Testis (tissue), 3 donors: ENCODE results near the gene CYS1. TPM values are rescaled to one million over a fixed set of nuclear protein-coding genes. Genes with fewer than 3 reads are reported as not detected.

Experiments
- DNase-seq: peaks from one replicate; pipeline ENCODE4 v3.0.0-alpha.2; 2019
- H3K27ac ChIP-seq, 2 donors: fragments of 200-600 bp; sonication (generic); one replicate each; pipeline ENCODE4 v1.5.1; 2019
- H3K27me3 ChIP-seq: fragments of 200-600 bp; sonication (generic); one replicate; pipeline ENCODE4 v1.5.1; 2019
- H3K36me3 ChIP-seq: fragments of 200-600 bp; sonication (generic); one replicate; pipeline ENCODE4 v1.5.1; 2017; ENCODE audit warnings: low read depth; ENCODE audit errors: missing control alignments
- H3K4me1 ChIP-seq: fragments of 200-600 bp; sonication (generic); one replicate; pipeline ENCODE4 v1.5.1; 2019
- H3K4me3 ChIP-seq, 2 donors: fragments of 200-600 bp; sonication (generic); one replicate each; pipeline ENCODE4 v1.5.1; 2017 to 2019
- H3K9me3 ChIP-seq: fragments of 200-600 bp; sonication (generic); one replicate; pipeline ENCODE4 v1.5.1; 2017
- POLR2A ChIP-seq: fragments of 450-650 bp; IDR thresholded peaks from one replicate; pipeline ENCODE4 v1.6.1; 2017; ENCODE audit warnings: antibody characterized with exemption, mild to moderate bottlenecking, moderate library complexity
- WGBS, 2 donors: methylation state at CpG; one replicate each; pipeline ENCODE4 v1.1.5; 2018; 5-methylcytosine and 5-hydroxymethylcytosine counted together
- intact Hi-C: fragments of 100-400 bp; cut with DNase I; formaldehyde crosslinking; loops from one replicate; pipeline ENCODE4 v1.15.1; 2023; ENCODE audit warnings: low total_unique reads
- polyA plus RNA-seq: library from polyadenylated mRNA; stranded (reverse); fragments of 350-450 nt; fragmentation: Illumina TruSeq; extraction: RNeasy Lipid Tissue Mini Kit (QIAGEN cat#74804); gene quantifications from one replicate; pipeline ENCODE4 v1.2.3, GENCODE V29; 2014; ENCODE audit warnings: low read depth, low replicate concordance; ENCODE audit not compliant: insufficient read depth
- total RNA-seq, 2 donors: library from RNA; depleted of rRNA; stranded (reverse); fragments of >200 nt; gene quantifications; one replicate each; pipeline ENCODE4 v1.2.3, GENCODE V29; 2016
- TF ChIP-seq, protein P1 (sequence below), 3 experiments: fragments of 450-650 bp in 2 of 3; fragments of 200-600 bp in 1 of 3; sonication (generic) in 1 of 3; IDR thresholded peaks; one replicate each; pipeline ENCODE4 v1.5.1; 2016 to 2019; ENCODE audit warnings: antibody characterized with exemption in 3 of 3, mild to moderate bottlenecking in 2 of 3, moderate library complexity in 1 of 3

Gene CYS1
- total and polyA plus RNA-seq, 3 donors from 2014 or later: 3.7 to 5.5 (median 4.3) TPM

DNA sequence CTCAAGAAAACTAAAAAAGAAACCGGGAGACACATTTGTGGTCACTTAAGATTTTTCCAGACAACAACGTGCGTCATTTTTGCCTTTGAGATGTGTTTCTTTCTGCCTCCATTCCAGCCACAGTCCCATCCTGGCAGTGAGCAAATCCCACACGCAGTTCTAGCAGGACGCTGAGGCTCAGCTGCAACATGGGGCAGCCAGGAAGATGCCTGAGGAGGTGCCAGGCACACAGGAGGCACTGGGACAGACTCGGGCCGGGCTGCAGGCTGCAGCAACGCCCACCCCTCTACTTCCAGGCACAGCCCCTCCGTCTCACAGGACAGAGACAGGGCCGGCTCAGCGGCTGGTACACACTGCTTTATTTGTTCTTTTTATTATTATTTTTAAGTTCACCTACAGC is 23.8 kb downstream of the CYS1 start:
- Histone ChIP-seq H3K4me3 (no peak overlapping the region), H3K9me3 (no peaks in the 10 kb centered on the region), H3K27ac (no peak overlapping the region), H3K27me3 (no peaks in the 10 kb centered on the region), H3K36me3 (no peaks in the 10 kb centered on the region), H3K4me1 (peaks cover 13% of the 10 kb centered on the region)
- DNase-seq: no peak
- WGBS, 2 donors: 45 to 46% methylated on average over 11 of the region's 11 CpGs
- intact Hi-C loops: no loop called here
- TF ChIP-seq POLR2A: no peak
- TF ChIP-seq, protein P1, sequence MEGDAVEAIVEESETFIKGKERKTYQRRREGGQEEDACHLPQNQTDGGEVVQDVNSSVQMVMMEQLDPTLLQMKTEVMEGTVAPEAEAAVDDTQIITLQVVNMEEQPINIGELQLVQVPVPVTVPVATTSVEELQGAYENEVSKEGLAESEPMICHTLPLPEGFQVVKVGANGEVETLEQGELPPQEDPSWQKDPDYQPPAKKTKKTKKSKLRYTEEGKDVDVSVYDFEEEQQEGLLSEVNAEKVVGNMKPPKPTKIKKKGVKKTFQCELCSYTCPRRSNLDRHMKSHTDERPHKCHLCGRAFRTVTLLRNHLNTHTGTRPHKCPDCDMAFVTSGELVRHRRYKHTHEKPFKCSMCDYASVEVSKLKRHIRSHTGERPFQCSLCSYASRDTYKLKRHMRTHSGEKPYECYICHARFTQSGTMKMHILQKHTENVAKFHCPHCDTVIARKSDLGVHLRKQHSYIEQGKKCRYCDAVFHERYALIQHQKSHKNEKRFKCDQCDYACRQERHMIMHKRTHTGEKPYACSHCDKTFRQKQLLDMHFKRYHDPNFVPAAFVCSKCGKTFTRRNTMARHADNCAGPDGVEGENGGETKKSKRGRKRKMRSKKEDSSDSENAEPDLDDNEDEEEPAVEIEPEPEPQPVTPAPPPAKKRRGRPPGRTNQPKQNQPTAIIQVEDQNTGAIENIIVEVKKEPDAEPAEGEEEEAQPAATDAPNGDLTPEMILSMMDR (IDR thresholded peaks at IDR 0.05): no peak

DNA sequence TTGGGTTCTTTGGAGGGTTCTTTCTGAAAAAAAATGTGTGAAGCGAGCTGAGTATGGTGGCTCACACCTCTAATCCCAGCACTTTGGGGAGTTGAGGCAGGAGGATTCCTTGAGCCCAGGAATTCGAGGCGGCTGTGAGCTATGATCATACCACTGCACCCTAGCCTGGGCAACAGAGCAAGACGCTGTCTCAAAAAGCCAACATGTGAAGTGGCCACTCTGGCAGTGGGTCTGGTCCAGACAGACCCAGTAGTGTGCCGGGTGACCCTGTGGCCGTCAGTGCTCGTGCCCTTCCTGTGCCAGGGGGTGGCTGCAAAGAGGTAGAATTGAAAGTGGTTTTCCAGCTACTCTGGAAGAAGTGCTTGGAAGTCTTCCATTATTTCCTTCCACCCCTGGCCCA is 25.2 kb downstream of the CYS1 start:
- DNase-seq: no peak
- no peaks in the 10 kb centered on the region for H3K9me3 ChIP-seq
- intact Hi-C loops: no loop called here
- no peak overlapping the region for H3K27ac ChIP-seq
- WGBS, 2 donors: 90 to 96% methylated on average over 7 of the region's 7 CpGs
- H3K4me3 ChIP-seq: no peak overlapping the region
- no peaks in the 10 kb centered on the region for H3K27me3 ChIP-seq
- no peaks in the 10 kb centered on the region for H3K36me3 ChIP-seq
- TF ChIP-seq, protein P1 (IDR thresholded peaks at IDR 0.05): no peak
- no peak for TF ChIP-seq POLR2A
- peaks cover 8% of the 10 kb centered on the region for H3K4me1 ChIP-seq

DNA sequence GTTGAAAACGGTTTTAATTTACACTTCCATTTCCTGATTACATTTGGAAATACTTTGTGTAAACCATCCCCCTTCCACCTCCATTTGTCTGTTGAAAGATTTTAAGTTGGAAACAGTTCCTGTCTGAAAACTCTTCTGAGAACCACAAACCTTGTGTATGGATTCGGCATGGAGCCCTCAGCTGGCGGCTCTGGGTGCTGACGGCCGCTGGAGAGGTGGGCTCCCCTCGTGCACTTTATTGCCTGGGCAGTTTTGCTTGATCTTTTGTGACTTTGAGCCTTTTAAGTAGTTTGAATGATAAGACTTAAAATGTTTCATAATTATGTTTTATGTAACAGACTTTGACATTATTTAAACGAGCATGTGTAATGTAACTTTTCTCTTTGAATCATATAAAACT is 25.8 kb downstream of the CYS1 start:
- intact Hi-C loops: no loop called here
- peaks cover 8% of the 10 kb centered on the region for H3K4me1 ChIP-seq
- no peak overlapping the region for H3K4me3 ChIP-seq
- no peak overlapping the region for H3K27ac ChIP-seq
- WGBS, 2 donors: 65 to 83% methylated on average over 7 of the region's 7 CpGs
- H3K36me3 ChIP-seq: no peaks in the 10 kb centered on the region
- no peaks in the 10 kb centered on the region for H3K27me3 ChIP-seq
- no peak for TF ChIP-seq POLR2A
- no peaks in the 10 kb centered on the region for H3K9me3 ChIP-seq
- DNase-seq: no peak

DNA sequence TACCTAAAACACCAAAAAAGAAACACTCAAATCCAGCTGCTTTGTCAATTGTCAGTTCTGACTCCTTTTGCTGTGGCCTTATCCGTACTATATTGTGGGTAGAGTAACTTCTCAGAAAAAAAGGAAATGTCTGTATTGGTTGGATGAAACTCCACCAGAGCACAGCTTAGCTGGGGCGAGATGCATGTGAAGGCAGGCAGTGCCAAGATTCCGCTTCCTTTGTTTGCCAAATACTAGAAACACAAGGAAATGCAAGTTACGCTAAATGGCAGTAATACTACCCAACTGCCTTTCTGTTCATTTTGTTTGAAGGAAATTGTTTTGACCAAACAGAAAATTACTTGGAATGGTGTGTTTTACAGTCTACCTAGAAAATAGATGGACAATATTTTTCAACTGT is 26.9 kb downstream of the CYS1 start:
- intact Hi-C loops: no loop called here
- TF ChIP-seq, protein P1 (IDR thresholded peaks at IDR 0.05): no peak
- TF ChIP-seq POLR2A: no peak
- 83 to 90% methylated on average over 4 of the region's 4 CpGs for WGBS, 2 donors
- no peaks in the 10 kb centered on the region for H3K27me3 ChIP-seq
- peaks cover 8% of the 10 kb centered on the region for H3K4me1 ChIP-seq
- H3K27ac ChIP-seq: no peak overlapping the region
- no peak overlapping the region for H3K4me3 ChIP-seq
- H3K36me3 ChIP-seq: no peaks in the 10 kb centered on the region
- H3K9me3 ChIP-seq: no peaks in the 10 kb centered on the region
- DNase-seq: no peak

DNA sequence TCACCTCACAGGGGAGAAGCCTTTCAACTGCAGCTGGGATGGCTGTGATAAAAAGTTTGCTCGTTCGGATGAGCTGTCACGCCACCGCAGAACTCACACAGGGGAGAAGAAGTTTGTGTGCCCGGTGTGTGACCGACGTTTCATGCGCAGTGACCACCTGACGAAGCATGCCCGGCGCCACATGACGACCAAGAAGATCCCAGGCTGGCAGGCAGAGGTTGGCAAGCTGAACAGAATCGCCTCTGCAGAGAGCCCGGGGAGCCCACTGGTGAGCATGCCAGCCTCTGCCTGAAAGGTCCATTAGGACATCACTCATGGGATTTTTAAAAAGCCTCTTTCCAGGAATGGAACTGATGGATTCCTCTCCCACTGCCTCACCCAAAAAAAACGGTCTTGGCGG is 28.0 kb downstream of the CYS1 start:
- TF ChIP-seq POLR2A: no peak
- TF ChIP-seq, protein P1 (IDR thresholded peaks at IDR 0.05): no peak
- Histone ChIP-seq H3K4me3 (no peak overlapping the region), H3K9me3 (no peaks in the 10 kb centered on the region), H3K27me3 (no peaks in the 10 kb centered on the region), H3K36me3 (no peaks in the 10 kb centered on the region), H3K4me1 (no peaks in the 10 kb centered on the region), H3K27ac (no peak overlapping the region)
- intact Hi-C loops: no loop called here
- DNase-seq: no peak
- WGBS, 2 donors: 86 to 92% methylated on average over 15 to 16 of the region's 16 CpGs
